GM12878 (cell line): Measurements from ENCODE around the gene CHPF2. TPM values are rescaled to one million over a fixed set of nuclear protein-coding genes. Genes with fewer than 3 reads are reported as not detected.

ENCODE experiments used
- ATAC-seq: fragments of 200-7000 bp; cut with Tn5 transposase; 3 replicates; pipeline ENCODE4 v1.9.1; 2020; ENCODE audit warnings: mild to moderate bottlenecking, moderate library complexity
- BruUV-seq: library from RNA; stranded (reverse); fragments of 400-500 nt; replicated peaks from 2 replicates; lab custom pipeline; 2021; lab: Mats Ljungman, UMichigan
- CTCF ChIA-PET: fragments of 300-600 bp; sonication (Branson Sonifier 250); formaldehyde crosslinking; extraction: SDS; loops from one replicate; lab custom pipeline; 2021; ENCODE audit warnings: inconsistent platforms; lab: Yijun Ruan, JAX
- POLR2A ChIA-PET: fragments of 350-600 bp; formaldehyde crosslinking; extraction: SDS; loops from one replicate; lab custom pipeline; 2021; ENCODE audit warnings: inconsistent platforms; lab: Charles Lee
- RAD21 ChIA-PET: fragments of 300-600 bp; sonication (Branson Sonifier 250); formaldehyde crosslinking; loops from one replicate; lab custom pipeline; 2023; ENCODE audit warnings: antibody characterized with exemption; ENCODE audit not compliant: unreplicated experiment; lab: Charles Lee
- SMC1A ChIA-PET: fragments of 300-600 bp; sonication (Branson Sonifier 250); formaldehyde crosslinking; loops from one replicate; lab custom pipeline; 2023; ENCODE audit not compliant: unreplicated experiment, uncharacterized antibody; lab: Charles Lee
- DNase-seq: peaks from one replicate; pipeline ENCODE4 v3.0.0-alpha.2; 2011; ENCODE audit warnings: low read depth, low spot score
- FAIRE-seq: peaks from 3 replicates; lab custom pipeline; 2011; peaks lifted over from hg19 to GRCh38; lab: Jason Lieb, UNC
- H2AFZ ChIP-seq: 2 replicates; pipeline ENCODE4 v1.6.0; 2011; ENCODE audit warnings: low read depth, low read length, control low read depth; ENCODE audit not compliant: control insufficient read depth
- H3K27ac ChIP-seq: 2 replicates; pipeline ENCODE4 v1.5.1; 2011; ENCODE audit warnings: control low read depth; ENCODE audit not compliant: control insufficient read depth, insufficient read depth
- H3K27me3 ChIP-seq, 2 experiments: replicated peaks in 1 of 2; 2 replicates each; pipeline versions ENCODE4 v1.6.0 to v1.6.1; 2011; ENCODE audit warnings: low read length in 1 of 2; ENCODE audit not compliant: control insufficient read depth in 2 of 2, insufficient read depth in 2 of 2
- H3K36me3 ChIP-seq, 2 experiments: 2 replicates each; pipeline ENCODE4 v1.5.1; 2011; ENCODE audit warnings: low read length in 1 of 2; ENCODE audit not compliant: control insufficient read depth in 2 of 2, insufficient read depth in 2 of 2
- H3K4me1 ChIP-seq: 2 replicates; pipeline ENCODE4 v1.6.1; 2011; ENCODE audit warnings: mild to moderate bottlenecking, low read length, moderate library complexity, mixed read lengths; ENCODE audit not compliant: control insufficient read depth, insufficient read depth
- H3K4me2 ChIP-seq: 2 replicates; pipeline ENCODE4 v1.6.0; 2011; ENCODE audit warnings: control low read depth; ENCODE audit not compliant: control insufficient read depth, insufficient read depth
- H3K4me3 ChIP-seq: fragments of 200-600 bp; sonication (generic); 2 replicates; pipeline ENCODE4 v1.5.1; 2016
- H3K79me2 ChIP-seq: 2 replicates; pipeline ENCODE4 v1.6.0; 2011; ENCODE audit warnings: low read length; ENCODE audit not compliant: control insufficient read depth, insufficient read depth
- H3K9ac ChIP-seq: 2 replicates; pipeline ENCODE4 v1.8.0; 2011; ENCODE audit warnings: low read length, control low read depth, mixed read lengths; ENCODE audit not compliant: control insufficient read depth, insufficient read depth
- H3K9me3 ChIP-seq: replicated peaks from 3 replicates; pipeline ENCODE4 v1.5.1; 2011; ENCODE audit warnings: mild to moderate bottlenecking, low read length; ENCODE audit not compliant: control insufficient read depth, insufficient read depth
- H4K20me1 ChIP-seq: 2 replicates; pipeline ENCODE4 v1.6.0; 2011; ENCODE audit not compliant: control insufficient read depth, insufficient read depth
- ASH2L ChIP-seq: fragments of 300-600, 200-600 bp; sonication (generic); IDR thresholded peaks from 2 replicates; pipeline ENCODE4 v1.6.1; 2017; ENCODE audit warnings: low read depth, mild to moderate bottlenecking, borderline replicate concordance
- MTA2 ChIP-seq: fragments of 450-650 bp; IDR thresholded peaks from 2 replicates; pipeline ENCODE4 v1.6.1; 2016; ENCODE audit warnings: low read depth, mild to moderate bottlenecking, moderate library complexity
- MYB ChIP-seq: fragments of 150-350 bp; IDR thresholded peaks from 2 replicates; pipeline ENCODE4 v1.6.1; 2014; ENCODE audit warnings: mild to moderate bottlenecking, low read depth, low read length, borderline replicate concordance
- NFIC ChIP-seq: IDR thresholded peaks from 2 replicates; pipeline ENCODE4 v1.6.1; 2012; ENCODE audit warnings: low read depth, mild to moderate bottlenecking, inconsistent platforms, low read length, moderate library complexity
- NFYB ChIP-seq: IDR thresholded peaks from 2 replicates; pipeline ENCODE4 v1.6.1; 2011; ENCODE audit warnings: low read depth, mild to moderate bottlenecking, low read length, improper control_type of control experiment, moderate library complexity; ENCODE audit not compliant: insufficient read depth
- PAX5 ChIP-seq: IDR thresholded peaks from 2 replicates; pipeline ENCODE4 v1.6.1; 2011; ENCODE audit warnings: low read depth, low read length, borderline replicate concordance
- RUNX3 ChIP-seq: IDR thresholded peaks from 2 replicates; pipeline ENCODE4 v1.6.1; 2012; ENCODE audit warnings: low read length, inconsistent platforms
- SMAD1 ChIP-seq: fragments of 450-650 bp; IDR thresholded peaks from 2 replicates; pipeline ENCODE4 v1.6.1; 2018; ENCODE audit warnings: mild to moderate bottlenecking, low read depth; ENCODE audit not compliant: partially characterized antibody
- SRF ChIP-seq, 2 experiments: IDR thresholded peaks; 2 replicates each; pipeline ENCODE4 v1.6.1; 2011; ENCODE audit warnings: low read depth in 2 of 2, low read length in 2 of 2, mild to moderate bottlenecking in 1 of 2, moderate library complexity in 1 of 2
- SUZ12 ChIP-seq: fragments of 200-600 bp; sonication (generic); IDR thresholded peaks from one replicate; pipeline ENCODE4 v1.6.1; 2018; ENCODE audit warnings: antibody characterized with exemption, mild to moderate bottlenecking; ENCODE audit not compliant: unreplicated experiment
- TBL1XR1 ChIP-seq: IDR thresholded peaks from 2 replicates; pipeline ENCODE4 v1.6.1; 2012; ENCODE audit warnings: low read depth, low read length, improper control_type of control experiment
- TCF12 ChIP-seq: IDR thresholded peaks from 2 replicates; pipeline ENCODE4 v1.6.1; 2011; ENCODE audit warnings: low read depth, mild to moderate bottlenecking, low read length
- WRNIP1 ChIP-seq: IDR thresholded peaks from 2 replicates; pipeline ENCODE4 v1.6.1; 2011; ENCODE audit warnings: low read depth, low read length, improper control_type of control experiment, borderline replicate concordance
- YBX1 ChIP-seq: fragments of 450-650 bp; IDR thresholded peaks from 2 replicates; pipeline ENCODE4 v1.6.1; 2016; ENCODE audit warnings: antibody characterized with exemption
- ZNF622 ChIP-seq: fragments of 450-650 bp; IDR thresholded peaks from 2 replicates; pipeline ENCODE4 v1.6.1; 2017; ENCODE audit warnings: mild to moderate bottlenecking, inconsistent platforms
- WGBS: methylation state at CpG from one replicate; pipeline ENCODE4 v1.1.6; 2016; ENCODE audit warnings: low lambda C conversion rate; ENCODE audit not compliant: insufficient replicate concordance, insufficient coverage; ENCODE audit errors: missing lambda C conversion rate; 5-methylcytosine and 5-hydroxymethylcytosine counted together
- in situ Hi-C: fragments of 300-500 bp; cut with MboI; formaldehyde crosslinking; loops from 9 replicates; pipeline ENCODE4 v1.14.3; 2018; ENCODE audit warnings: mixed read lengths
- intact Hi-C: fragments of 100-400 bp; cut with micrococcal nuclease; formaldehyde crosslinking; loops from one replicate; pipeline ENCODE4 v1.14.2; 2022; ENCODE audit not compliant: unreplicated experiment
- polyA plus RNA-seq, 11 experiments: library from polyadenylated mRNA; depleted of rRNA in 4 of 11; unstranded in 6 of 11; stranded (reverse) in 5 of 11; fragments of >200 nt; fragmentation: Nextera tagmentation in 4 of 11; fragmentation: Illumina TruSeq in 1 of 11; extraction: Ambion mirVana in 4 of 11; extraction: Trizol in 1 of 11; gene quantifications; 1 replicate in 1 of 11; 2 replicates in 10 of 11; pipeline versions ENCODE4 v1.2.1 to v1.2.3, GENCODE V29; 2011 to 2016; ENCODE audit warnings: inconsistent platforms in 2 of 11, missing spikeins in 2 of 11, low read depth in 1 of 11
- total RNA-seq, 4 experiments: library from RNA; depleted of rRNA in 3 of 4; stranded (reverse); fragments of >200 nt in 3 of 4; fragmentation: Illumina TruSeq in 1 of 4; extraction: Trizol in 1 of 4; gene quantifications; 2 replicates each; pipeline versions ENCODE4 v1.2.1 to v1.2.3, GENCODE V29; 2013 to 2021
- TF ChIP-seq, protein P1 (sequence below): IDR thresholded peaks from 2 replicates; pipeline ENCODE4 v1.6.1; 2012; ENCODE audit warnings: mild to moderate bottlenecking, low read depth, low read length
- TF ChIP-seq, protein P2 (sequence below): IDR thresholded peaks from 2 replicates; pipeline ENCODE4 v1.6.1; 2012; ENCODE audit warnings: improper control_type of control experiment, low read depth, low read length; ENCODE audit not compliant: insufficient replicate concordance
- TF ChIP-seq, protein P3 (sequence below): IDR thresholded peaks from 2 replicates; pipeline ENCODE4 v1.6.1; 2012; ENCODE audit warnings: low read depth, low read length, improper control_type of control experiment

The CHPF2 gene
- total and polyA plus RNA-seq, 10 of the 15 experiments (the other 5 are each of a cell fraction or from before 2014, with no cell fraction given): 0.23 to 33.1 (median 11.5) TPM

DNA sequence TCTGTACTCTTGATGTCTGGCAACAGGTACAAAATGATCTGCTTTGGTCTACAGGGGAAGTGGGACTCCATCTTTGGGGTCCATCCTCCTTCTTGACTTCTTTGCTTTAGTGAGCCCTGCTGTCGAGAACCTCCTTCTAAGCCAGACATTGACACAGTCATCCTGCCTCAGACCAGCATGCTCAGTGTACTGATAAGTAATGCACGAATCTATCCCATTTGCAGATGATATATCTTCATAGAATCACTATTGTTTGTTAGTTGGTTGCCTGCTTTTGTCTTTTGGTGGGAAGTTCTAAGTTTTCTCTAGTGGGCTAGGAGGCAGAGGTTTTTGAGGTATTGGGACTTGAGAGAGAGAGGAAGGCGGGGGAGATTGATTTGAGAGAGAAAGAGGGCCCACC, 30.9 kb upstream of the CHPF2 start:
- Histone ChIP-seq H3K27ac (no peak overlapping the region), H3K9ac (no peak overlapping the region), H2AFZ (no peak overlapping the region), H3K4me3 (no peak overlapping the region), H3K4me2 (no peak overlapping the region), H4K20me1 (no peaks in the 10 kb centered on the region), H3K9me3 (no peaks in the 10 kb centered on the region), H3K36me3 (no peaks in the 10 kb centered on the region), H3K27me3 (peaks cover 2 to 4% of the 10 kb centered on the region in 2 experiments; a peak in 3 of 4 replicates), H3K4me1 (no peaks in the 10 kb centered on the region), H3K79me2 (no peaks in the 10 kb centered on the region)
- intact Hi-C loops (no loop called here), in situ Hi-C loops (no loop called here)
- no peak for DNase-seq
- no peak for FAIRE-seq
- POLR2A ChIA-PET: no interaction called here
- RAD21 ChIA-PET: no interaction called here
- TF ChIP-seq NFIC (no peak), TCF12 (no peak), ZNF622 (no peak), ASH2L (no peak), MTA2 (no peak), NFYB (no peak), SUZ12 (no peak), SRF (IDR thresholded peaks at IDR 0.05; ENCODE audit: low read depth in 2 of 2, low read length in 2 of 2) (no peak), TBL1XR1 (no peak), PAX5 (no peak), YBX1 (no peak), RUNX3 (no peak), MYB (no peak), SMAD1 (no peak), WRNIP1 (no peak)
- TF ChIP-seq, protein P1, sequence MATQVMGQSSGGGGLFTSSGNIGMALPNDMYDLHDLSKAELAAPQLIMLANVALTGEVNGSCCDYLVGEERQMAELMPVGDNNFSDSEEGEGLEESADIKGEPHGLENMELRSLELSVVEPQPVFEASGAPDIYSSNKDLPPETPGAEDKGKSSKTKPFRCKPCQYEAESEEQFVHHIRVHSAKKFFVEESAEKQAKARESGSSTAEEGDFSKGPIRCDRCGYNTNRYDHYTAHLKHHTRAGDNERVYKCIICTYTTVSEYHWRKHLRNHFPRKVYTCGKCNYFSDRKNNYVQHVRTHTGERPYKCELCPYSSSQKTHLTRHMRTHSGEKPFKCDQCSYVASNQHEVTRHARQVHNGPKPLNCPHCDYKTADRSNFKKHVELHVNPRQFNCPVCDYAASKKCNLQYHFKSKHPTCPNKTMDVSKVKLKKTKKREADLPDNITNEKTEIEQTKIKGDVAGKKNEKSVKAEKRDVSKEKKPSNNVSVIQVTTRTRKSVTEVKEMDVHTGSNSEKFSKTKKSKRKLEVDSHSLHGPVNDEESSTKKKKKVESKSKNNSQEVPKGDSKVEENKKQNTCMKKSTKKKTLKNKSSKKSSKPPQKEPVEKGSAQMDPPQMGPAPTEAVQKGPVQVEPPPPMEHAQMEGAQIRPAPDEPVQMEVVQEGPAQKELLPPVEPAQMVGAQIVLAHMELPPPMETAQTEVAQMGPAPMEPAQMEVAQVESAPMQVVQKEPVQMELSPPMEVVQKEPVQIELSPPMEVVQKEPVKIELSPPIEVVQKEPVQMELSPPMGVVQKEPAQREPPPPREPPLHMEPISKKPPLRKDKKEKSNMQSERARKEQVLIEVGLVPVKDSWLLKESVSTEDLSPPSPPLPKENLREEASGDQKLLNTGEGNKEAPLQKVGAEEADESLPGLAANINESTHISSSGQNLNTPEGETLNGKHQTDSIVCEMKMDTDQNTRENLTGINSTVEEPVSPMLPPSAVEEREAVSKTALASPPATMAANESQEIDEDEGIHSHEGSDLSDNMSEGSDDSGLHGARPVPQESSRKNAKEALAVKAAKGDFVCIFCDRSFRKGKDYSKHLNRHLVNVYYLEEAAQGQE: no peak
- TF ChIP-seq, protein P2, sequence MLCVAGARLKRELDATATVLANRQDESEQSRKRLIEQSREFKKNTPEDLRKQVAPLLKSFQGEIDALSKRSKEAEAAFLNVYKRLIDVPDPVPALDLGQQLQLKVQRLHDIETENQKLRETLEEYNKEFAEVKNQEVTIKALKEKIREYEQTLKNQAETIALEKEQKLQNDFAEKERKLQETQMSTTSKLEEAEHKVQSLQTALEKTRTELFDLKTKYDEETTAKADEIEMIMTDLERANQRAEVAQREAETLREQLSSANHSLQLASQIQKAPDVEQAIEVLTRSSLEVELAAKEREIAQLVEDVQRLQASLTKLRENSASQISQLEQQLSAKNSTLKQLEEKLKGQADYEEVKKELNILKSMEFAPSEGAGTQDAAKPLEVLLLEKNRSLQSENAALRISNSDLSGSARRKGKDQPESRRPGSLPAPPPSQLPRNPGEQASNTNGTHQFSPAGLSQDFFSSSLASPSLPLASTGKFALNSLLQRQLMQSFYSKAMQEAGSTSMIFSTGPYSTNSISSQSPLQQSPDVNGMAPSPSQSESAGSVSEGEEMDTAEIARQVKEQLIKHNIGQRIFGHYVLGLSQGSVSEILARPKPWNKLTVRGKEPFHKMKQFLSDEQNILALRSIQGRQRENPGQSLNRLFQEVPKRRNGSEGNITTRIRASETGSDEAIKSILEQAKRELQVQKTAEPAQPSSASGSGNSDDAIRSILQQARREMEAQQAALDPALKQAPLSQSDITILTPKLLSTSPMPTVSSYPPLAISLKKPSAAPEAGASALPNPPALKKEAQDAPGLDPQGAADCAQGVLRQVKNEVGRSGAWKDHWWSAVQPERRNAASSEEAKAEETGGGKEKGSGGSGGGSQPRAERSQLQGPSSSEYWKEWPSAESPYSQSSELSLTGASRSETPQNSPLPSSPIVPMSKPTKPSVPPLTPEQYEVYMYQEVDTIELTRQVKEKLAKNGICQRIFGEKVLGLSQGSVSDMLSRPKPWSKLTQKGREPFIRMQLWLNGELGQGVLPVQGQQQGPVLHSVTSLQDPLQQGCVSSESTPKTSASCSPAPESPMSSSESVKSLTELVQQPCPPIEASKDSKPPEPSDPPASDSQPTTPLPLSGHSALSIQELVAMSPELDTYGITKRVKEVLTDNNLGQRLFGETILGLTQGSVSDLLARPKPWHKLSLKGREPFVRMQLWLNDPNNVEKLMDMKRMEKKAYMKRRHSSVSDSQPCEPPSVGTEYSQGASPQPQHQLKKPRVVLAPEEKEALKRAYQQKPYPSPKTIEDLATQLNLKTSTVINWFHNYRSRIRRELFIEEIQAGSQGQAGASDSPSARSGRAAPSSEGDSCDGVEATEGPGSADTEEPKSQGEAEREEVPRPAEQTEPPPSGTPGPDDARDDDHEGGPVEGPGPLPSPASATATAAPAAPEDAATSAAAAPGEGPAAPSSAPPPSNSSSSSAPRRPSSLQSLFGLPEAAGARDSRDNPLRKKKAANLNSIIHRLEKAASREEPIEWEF: no peak
- TF ChIP-seq, protein P3, sequence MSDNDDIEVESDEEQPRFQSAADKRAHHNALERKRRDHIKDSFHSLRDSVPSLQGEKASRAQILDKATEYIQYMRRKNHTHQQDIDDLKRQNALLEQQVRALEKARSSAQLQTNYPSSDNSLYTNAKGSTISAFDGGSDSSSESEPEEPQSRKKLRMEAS: no peak
- 0% methylated on average over 3 of the region's 3 CpGs for WGBS
- CTCF ChIA-PET: no interaction called here
- SMC1A ChIA-PET: no interaction called here
- no TSS peak for BruUV-seq
- no peak for ATAC-seq
